HPDE6-E6E7 (cell line): ENCODE data around the gene C11orf65.

ENCODE experiments used
- DNase-seq: peaks from one replicate; pipeline ENCODE4 v3.0.0; 2011; ENCODE audit warnings: missing footprints; ENCODE audit errors: extremely low spot score

The C11orf65 gene

GRCh38 chr11:108369064-108369463 is 98.3 kb downstream of the C11orf65 start:
- no peak for DNase-seq

DNA sequence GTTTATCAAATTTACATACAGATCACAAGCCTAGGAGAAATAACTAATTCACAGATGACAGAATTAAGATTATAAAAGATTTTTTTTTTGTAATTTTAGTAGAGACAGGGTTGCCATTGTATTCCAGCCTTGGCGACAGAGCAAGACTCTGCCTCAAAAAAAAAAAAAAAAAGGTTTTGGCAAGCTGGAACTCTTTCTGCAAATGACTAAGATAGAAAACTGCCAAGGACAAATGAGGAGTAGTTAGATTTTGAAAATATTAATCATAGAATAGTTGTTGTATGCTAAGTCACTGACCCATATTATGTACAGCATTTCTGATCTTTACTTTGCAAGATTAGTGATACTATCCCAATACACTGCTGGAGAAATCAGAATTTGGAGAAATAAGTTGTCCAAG is 99.2 kb downstream of the C11orf65 start:
- no peak for DNase-seq

DNA sequence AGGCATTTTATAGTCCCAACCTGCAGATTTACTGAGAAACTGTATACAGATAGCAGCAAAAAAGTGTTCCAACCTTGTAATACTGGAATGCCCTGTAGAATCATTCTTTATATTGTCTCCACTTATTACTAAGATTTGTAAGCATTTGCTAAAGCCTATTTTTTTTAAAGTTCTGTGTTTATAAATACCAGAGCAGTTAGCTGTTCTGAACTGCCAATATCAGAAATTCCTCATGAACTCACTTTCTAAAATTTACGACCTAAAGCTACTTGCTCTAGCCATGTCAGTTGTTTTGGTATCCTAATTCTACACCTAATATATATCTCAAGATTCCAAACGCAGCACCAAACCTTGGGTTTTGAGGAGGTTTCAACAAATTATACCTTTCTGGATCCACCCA is 103.2 kb downstream of the C11orf65 start:
- DNase-seq = no peak

DNA sequence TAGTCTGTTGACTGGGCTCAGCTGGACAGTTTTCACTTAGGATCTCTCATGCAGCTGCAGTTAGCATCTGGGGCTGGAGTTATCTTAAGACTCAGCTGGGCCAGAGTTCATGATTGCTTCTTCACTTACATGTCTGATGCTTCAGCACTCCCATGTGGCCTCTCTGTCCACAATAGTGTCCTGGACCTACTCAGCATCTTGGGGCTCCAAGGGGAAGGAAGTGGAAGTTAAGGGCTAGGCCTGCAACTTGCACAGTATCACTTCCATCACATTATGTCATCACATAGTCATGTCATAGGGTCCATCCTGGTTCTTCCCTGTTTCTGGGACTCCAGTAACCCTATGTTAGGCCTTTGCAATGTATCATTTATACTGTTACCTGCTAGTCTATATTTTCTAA is 115.9 kb downstream of the C11orf65 start:
- no peak for DNase-seq

- no peak for DNase-seq
Observed at GRCh38 chr11:108346451-108346850, 120.9 kb downstream of the C11orf65 start.

DNA sequence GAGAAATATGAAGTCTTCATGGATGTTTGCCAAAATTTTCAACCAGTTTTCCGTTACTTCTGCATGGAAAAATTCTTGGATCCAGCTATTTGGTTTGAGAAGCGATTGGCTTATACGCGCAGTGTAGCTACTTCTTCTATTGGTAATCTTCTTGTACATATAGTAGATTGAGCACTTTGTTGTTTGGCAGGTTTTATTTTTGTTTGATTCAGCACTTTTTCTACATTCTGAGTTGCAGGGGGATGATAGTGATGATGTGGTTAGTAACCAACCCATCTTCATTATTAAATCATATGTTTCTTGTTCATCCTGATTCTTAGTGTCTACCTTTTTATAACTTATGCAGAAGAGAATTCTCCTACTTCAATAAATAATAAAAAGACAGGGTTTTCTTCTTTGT is 121.6 kb downstream of the C11orf65 start:
- DNase-seq = no peak

GRCh38 chr11:108343714-108344113 is 123.6 kb downstream of the C11orf65 start:
- no peak for DNase-seq

DNA sequence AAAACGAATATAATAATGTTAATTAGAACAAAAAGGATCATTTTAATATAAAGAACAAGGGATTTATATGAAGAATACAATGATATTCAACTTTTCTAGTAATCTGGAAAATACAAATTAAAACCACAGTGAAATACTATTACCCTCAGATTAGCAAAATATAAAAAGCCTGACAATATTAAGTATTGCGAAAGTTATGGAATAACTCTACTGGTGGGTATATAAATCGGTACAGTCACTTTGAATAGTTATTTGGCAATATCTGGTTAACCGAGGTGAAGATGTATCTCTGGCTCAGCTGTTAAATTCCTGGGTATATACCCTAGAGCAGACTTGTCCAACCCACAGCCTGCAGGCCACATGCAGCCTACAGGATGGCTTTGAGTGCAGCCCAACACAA is 125.7 kb downstream of the C11orf65 start:
- DNase-seq = no peak

GRCh38 chr11:108340973-108341372 is 126.4 kb downstream of the C11orf65 start:
- DNase-seq = peak; percentile 91

GRCh38 chr11:108338750-108339149 is 128.6 kb downstream of the C11orf65 start:
- DNase-seq = no peak

DNA sequence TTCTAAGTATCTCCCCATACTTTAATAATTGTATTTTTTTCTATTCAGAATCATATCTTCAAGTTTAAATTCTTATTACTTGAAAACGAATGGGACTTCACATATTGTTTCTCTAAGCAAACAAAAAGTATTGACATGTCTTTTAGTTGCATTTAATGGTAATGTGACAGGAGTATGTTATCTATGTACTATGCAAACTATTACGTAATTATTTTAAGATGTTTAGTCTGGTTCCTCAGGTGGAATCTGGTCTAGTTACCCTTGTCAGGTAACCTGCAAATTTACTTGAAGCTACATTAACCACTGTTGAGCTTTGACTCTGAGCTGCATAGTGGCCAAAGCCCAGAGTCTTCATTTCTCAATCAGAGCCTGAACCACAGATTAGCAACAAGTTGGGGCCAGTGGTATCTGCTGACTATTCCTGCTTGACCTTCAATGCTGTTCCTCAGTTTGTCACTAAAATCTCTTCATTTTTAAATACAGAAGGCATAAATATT is 133.9 kb downstream of the C11orf65 start:
- no peak for DNase-seq
